ENCODE results near the gene TUFT1. TPM values are rescaled to one million over a fixed set of nuclear protein-coding genes. Genes with fewer than 3 reads are reported as not detected.

TUFT1 gene
- total RNA-seq, 4 donors from 2014 or later: 3.3 to 8.1 (median 5.3) TPM

DNA sequence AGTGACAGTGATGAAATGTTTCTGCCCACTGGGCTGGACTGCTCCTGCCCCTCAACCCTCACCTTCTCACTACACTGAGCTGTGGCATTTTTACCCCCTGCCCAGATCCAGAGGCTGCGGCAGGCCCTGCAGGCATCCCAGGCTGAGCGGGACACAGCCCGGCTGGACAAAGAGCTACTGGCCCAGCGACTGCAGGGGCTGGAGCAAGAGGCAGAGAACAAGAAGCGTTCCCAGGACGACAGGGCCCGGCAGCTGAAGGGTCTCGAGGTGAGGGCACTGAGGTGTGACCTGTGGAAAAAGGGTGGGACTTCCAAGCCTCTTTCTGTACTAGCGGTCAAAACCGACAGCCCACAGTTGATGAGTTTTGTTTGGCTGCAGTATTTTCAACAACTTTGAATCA lies 6.2 kb upstream of the TUFT1 start:
- Histone ChIP-seq H3K36me3 (peaks cover 0 to 28% (median 0%) of the 10 kb centered on the region in 3 donors), H3K27ac (no peak overlapping the region), H3K9me3 (no peaks in the 10 kb centered on the region), H3K4me3 (no peak overlapping the region), H3K4me1 (no peaks in the 10 kb centered on the region), H3K27me3 (no peaks in the 10 kb centered on the region)
- no peak for DNase-seq (ENCODE audit: low spot score in 2 of 2)
- WGBS, 2 donors: 65 to 77% methylated on average over 10 of the region's 10 CpGs
- TF ChIP-seq CTCF (IDR thresholded peaks at IDR 0.05): no peak
- TF ChIP-seq EP300 (IDR thresholded peaks at IDR 0.05): no peak
- TF ChIP-seq POLR2A (IDR thresholded peaks at IDR 0.05): no peak

DNA sequence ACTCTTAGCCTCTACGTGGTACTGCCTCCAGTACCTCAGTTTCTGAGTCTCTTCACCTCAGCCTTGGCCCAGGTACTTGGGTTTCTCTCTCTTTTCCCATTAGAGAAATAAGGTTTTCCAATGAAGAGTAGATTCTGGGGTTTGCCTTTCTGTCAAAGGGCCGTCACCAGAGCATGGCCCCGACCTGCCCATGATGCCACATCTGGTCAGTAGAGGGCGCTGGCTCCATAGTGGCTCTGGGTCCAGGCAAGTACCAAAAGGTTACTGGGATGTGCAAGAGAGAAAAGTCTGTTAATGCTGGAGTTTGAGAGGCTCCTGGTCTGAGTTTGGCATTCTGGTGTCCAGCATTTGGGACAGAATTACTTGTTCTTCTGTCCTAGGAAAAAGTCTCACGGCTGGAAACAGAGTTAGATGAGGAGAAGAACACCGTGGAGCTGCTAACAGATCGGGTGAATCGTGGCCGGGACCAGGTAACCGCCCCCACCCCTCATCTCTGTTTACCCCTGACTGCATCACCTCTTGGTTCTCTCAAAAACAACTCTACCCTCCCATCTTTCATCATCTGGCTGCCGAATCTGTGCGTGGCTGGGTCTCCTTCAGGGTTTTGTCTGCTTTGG lies 5.3 kb upstream of the TUFT1 start:
- Histone ChIP-seq H3K4me3 (no peak overlapping the region), H3K27ac (no peak overlapping the region), H3K36me3 (peaks cover 0 to 20% (median 0%) of the 10 kb centered on the region in 3 donors), H3K9me3 (no peaks in the 10 kb centered on the region), H3K27me3 (no peaks in the 10 kb centered on the region), H3K4me1 (peaks cover 0 to 7% (median 1%) of the 10 kb centered on the region in 4 donors)
- TF ChIP-seq CTCF (IDR thresholded peaks at IDR 0.05): peak; percentile 72 to 82 (median 76)
- no peak for TF ChIP-seq EP300 (IDR thresholded peaks at IDR 0.05)
- peak; percentile 78 to 90 for DNase-seq (ENCODE audit: low spot score in 2 of 2)
- 62 to 67% methylated on average over 12 of the region's 12 CpGs for WGBS, 2 donors

GRCh38 chr1:151535326-151536271 lies 4.5 kb upstream of the TUFT1 start:
- Histone ChIP-seq H3K27me3 (no peaks in the 10 kb centered on the region), H3K4me3 (no peak overlapping the region), H3K4me1 (peaks cover 0 to 9% (median 2%) of the 10 kb centered on the region in 4 donors), H3K9me3 (no peaks in the 10 kb centered on the region), H3K36me3 (peaks cover 0 to 11% (median 0%) of the 10 kb centered on the region in 3 donors), H3K27ac (no peak overlapping the region)
- WGBS, 2 donors: 83 to 90% methylated on average over 6 of the region's 6 CpGs
- no peak for DNase-seq (ENCODE audit: low spot score in 2 of 2)
- TF ChIP-seq EP300 (IDR thresholded peaks at IDR 0.05): no peak
- TF ChIP-seq POLR2A (IDR thresholded peaks at IDR 0.05): no peak
- TF ChIP-seq CTCF (IDR thresholded peaks at IDR 0.05): no peak

DNA sequence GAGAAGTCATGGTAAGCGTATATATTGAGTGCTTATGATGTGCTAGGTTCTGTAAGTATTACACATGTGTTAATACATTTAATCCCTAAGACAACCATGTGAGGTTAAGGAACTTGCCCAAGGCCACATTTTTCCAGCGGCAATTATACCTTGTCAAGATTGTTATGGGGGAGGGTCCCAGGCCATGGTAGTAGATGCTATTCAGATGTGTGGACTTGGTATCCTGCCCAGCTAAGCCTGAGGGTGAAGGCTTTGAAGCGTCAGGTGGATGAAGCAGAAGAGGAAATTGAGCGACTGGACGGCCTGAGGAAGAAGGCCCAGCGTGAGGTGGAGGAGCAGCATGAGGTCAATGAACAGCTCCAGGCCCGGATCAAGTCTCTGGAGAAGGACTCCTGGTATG lies 3.6 kb upstream of the TUFT1 start:
- WGBS, 2 donors: 91 to 93% methylated on average over 7 of the region's 7 CpGs
- H3K27ac ChIP-seq: no peak overlapping the region

More for the DNA sequence above, 3.6 kb upstream of the TUFT1 start:
- H3K36me3 ChIP-seq: peaks cover 0 to 3% (median 0%) of the 10 kb centered on the region in 3 donors
- TF ChIP-seq CTCF (IDR thresholded peaks at IDR 0.05): no peak
- no peak for TF ChIP-seq EP300 (IDR thresholded peaks at IDR 0.05)
- no peak for TF ChIP-seq POLR2A (IDR thresholded peaks at IDR 0.05)
- no peak for DNase-seq (ENCODE audit: low spot score in 2 of 2)
- peaks cover 0 to 18% (median 2%) of the 10 kb centered on the region in 4 donors for H3K4me1 ChIP-seq
- H3K27me3 ChIP-seq: no peaks in the 10 kb centered on the region
- no peaks in the 10 kb centered on the region for H3K9me3 ChIP-seq
- no peak overlapping the region for H3K4me3 ChIP-seq

Measured in tibial nerve (tissue), 4 donors.